ENCODE results near the gene PLCE1.

Gene PLCE1

DNA sequence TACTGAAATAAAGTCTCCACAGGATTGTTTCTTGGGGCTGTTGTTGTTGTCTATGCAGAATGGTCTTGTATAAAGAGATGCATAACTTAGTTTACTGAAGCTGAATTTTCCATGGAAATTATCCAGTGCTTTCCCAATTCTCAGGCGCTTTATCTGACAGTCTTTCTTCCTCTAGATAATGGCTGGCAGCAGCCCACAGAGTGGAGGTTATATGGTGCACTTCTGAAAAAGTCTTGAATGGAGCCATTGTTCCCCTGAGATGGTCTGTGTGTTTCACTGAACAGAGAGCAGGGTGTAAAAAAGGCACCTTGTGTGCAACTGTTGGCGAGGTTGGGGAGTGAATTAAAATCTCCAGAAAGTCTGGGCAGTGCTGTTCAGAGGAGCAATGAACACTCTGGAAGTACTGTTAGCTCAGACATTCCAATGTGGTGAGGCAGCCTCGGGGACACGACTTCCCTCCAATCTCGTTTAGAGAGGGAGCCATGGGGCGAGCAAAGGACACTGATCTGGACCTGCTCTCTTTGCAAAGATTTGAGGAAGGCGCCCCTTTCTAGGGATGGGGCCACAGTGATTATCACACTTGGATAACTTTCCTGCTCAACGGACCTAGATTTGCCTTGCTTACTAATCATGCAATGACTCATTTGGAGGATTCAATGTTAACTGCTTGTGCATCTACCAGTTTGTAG is 2.0 kb upstream of the PLCE1 start:
- in situ Hi-C loops (cut with MboI; ENCODE audit: low pct_unique_long_range_greater_than_20kb, low sequenced_read_pairs), result no loop called here
- DNase-seq, result no peak

DNA sequence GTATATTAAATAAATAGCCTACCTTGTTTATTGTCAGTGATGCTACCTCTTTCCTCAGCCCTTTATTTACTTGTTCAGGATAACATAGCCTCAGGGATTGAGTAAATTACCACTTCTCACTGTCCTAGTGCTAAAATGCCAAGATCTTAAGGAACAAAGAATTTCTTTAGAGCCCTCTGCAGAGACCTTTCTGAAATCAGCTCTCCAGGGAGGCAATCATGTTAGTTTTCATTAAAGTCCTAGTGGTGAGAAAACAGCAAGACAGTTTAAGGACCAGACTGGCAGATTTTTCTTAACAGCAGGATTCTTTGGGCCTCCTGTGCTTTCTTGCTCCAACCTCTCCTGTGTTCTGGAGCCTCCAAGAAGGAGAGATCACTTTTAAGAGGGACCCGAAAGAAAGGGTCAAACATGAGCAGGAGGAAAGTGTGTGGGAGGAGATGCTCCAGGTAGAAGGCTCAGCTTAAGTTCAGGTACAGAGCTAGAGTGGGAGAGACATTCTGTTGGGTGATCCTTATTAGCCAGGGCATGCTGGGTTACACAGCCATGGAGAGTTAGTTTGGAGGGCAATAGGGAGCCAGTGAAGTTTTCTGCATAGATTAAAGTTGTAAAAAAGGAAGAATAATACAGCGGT is 1.2 kb upstream of the PLCE1 start:
- no peak for DNase-seq
- in situ Hi-C loops (cut with MboI; ENCODE audit: low pct_unique_long_range_greater_than_20kb, low sequenced_read_pairs), result no loop called here

DNA sequence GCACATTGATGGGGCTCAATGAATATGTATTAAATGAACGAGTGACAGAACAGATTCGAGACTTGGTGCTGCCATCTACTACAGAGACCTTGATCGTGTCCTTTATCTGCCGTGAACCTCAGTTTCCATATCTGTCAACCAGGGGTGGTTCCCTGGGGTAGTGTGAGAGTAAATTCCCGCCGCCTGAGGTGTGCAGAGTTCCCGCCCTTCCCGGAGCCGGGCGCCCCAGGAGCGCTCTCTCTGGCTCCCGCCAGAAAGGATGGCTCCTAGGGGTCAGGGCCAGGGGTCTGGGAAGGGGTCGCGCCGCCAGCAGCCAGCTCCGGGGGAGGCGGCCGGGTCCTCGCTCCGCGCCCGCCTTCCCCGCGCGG is 333 bp upstream of the PLCE1 start:
- in situ Hi-C loops (cut with MboI; ENCODE audit: low pct_unique_long_range_greater_than_20kb, low sequenced_read_pairs), result no loop called here
- DNase-seq, result no peak

DNA sequence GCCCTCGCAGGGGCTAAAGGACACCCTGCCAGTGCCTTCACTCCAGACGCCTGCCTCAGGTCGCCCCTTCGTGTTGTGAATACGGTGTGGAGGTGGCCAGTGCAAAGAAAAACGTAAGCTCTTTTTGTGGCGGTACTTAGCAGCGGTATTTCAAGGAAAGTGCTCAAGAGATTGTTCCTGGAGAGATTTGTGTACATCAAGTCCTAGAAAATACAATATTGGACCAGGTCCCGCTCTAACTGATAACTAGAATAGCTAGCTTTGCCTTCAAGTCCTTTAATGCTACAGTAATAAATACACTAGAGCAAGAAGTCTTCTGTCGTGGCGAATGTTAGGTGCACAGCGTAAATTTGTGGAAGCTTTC is 689 bp downstream of the PLCE1 start:
- DNase-seq, result no peak
- in situ Hi-C loops (cut with MboI; ENCODE audit: low pct_unique_long_range_greater_than_20kb, low sequenced_read_pairs), result no loop called here

DNA sequence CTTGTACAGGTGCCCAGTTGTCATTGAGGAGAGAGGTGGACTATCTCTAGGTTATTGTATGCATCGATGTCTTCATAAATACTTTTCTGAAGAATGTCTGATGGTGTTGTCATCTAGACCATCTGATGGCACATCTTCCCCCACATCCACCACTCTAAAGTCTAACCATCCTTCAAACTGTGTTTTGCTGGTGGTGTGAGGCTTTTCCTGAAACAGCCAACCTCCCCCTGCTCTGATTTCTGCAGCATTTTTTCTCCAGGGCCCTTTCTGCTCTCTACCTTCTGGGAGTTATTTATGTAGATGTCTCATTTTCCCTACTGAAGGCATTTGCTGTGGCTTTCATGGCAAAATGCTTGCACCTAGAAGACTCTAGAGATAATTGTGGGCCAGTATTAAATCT is 1.5 kb downstream of the PLCE1 start:
- in situ Hi-C loops (cut with MboI; ENCODE audit: low pct_unique_long_range_greater_than_20kb, low sequenced_read_pairs), result no loop called here
- no peak for DNase-seq

DNA sequence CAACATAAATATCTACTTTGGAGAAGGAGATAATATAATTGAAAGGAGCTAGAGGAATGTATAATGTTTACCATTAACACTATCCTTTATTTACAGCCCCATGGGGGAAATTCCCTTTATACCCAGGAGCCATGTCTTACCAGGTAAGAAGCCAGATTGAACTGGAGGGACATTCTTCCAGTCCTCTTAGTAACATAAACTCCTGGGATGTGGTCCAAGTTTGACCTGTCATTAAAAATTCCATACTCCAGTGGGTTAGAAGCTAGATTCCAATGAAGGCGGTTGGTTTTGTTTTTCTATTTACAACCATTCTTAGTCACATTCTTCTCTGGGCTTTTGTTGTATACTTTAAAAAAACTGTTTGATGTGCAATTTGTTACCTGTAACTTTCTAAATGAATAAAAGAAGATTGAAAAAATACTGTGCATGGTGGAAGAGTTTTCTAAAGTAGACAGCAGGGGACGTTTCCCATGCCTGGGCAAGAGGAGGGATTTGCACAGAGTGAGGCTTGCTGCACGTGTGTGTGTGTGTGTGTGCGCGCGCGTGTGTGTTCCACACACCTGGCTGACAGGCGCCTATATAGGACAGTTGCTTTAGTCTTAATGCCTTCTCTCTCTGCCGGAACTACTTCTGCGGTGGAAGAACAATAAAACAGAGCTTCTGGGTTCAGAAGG is 2.0 kb downstream of the PLCE1 start:
- no peak for DNase-seq
- in situ Hi-C loops (cut with MboI; ENCODE audit: low pct_unique_long_range_greater_than_20kb, low sequenced_read_pairs), result no loop called here

DNA sequence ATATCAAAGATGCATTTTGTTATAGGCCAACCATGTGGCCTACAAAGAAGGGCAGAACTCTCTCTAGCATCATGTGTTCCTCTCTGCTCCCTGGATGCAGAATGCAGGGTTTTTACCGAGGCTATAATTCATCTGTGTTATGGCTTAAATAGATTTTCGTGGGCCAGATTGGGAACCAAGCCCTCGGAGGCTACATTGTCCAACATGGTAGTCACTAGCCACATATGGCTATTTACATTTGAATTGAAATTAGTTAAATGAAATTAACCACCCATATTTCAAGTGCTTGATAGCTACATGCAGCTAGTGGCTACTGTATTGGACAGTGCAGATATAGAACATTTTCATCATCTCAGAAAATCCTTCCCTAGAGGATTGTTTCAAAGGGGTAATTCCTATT is 2.8 kb downstream of the PLCE1 start:
- DNase-seq, result no peak
- in situ Hi-C loops (cut with MboI; ENCODE audit: low pct_unique_long_range_greater_than_20kb, low sequenced_read_pairs), result no loop called here

DNA sequence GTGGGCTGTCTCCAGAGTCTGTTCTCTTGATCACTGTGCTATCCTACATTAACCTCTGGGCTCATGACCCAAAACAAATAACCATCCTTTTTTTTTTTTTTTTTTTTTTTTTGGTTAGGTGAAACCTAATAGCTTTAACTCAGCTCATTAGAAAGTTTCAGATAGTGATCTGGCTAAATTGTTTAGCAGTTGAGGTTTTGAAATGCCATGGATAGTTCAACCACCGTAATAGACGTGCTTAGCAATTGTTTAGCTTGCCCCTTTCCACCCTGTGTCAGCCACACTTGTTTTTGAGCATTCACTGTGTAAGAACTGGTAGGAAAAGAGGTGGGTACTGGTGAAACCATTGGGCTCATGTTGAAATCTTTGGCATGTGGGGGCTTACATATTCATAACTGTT is 3.8 kb downstream of the PLCE1 start:
- DNase-seq, result no peak
- in situ Hi-C loops (cut with MboI; ENCODE audit: low pct_unique_long_range_greater_than_20kb, low sequenced_read_pairs), result no loop called here

DNA sequence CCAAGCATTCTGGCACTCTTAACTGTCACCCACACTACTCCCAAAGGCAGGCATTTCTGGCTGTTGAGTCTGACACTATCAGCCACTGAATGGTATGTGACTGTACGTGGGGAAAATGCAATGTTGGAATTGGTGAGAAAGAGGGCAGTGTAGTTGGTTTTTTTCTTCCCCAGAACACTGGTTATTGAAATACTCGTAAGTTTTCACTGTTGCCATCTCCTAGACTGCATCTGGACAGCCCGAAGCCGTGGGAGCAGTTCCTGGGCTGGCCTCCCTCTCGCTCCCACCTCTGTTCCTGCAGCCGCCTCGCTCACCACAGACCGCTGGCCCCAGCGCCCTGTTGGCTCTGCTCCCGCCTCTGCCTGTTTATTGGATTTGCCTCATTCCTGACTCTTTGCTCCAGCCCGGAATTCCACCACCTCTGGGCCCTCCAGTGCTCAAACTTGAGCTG is 5.7 kb downstream of the PLCE1 start:
- in situ Hi-C loops (cut with MboI; ENCODE audit: low pct_unique_long_range_greater_than_20kb, low sequenced_read_pairs), result no loop called here
- no peak for DNase-seq

DNA sequence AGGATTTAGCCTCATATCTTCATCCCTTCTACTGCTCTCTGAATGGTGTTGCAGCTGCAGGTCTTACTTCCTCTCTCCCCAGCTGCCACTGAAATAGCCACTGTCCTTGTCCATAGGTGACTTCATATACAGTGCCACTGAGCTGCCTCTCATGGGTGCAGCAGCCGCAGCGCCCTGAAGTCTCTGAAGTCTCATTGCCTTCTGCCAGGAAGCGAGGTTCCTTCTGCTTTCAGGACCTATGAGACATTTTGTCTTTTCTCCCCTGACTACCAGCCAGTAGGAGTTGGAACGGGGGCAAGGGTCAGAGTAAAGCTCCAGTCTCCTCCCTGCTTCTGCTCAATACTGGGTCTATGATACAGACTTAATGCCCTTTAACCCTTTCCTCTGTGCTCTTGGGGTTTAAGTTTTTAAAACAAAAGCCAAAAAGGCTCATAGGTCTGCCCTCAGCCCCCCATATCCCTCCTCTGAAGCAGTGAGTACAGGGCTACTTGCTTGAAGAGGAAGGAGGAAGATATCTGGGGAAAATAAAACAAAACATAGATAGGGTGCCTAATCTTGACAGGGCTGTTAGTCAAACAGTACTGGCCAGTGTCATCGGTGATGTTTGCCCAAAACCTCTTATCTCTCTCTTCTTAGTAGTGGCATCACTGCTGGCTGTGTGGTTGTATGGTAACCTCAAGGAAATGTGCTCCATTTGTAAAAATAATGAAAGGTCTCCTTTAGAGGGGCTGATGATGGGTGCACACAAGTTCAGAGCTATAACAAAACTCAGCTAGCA is 7.1 kb downstream of the PLCE1 start:
- in situ Hi-C loops (cut with MboI; ENCODE audit: low pct_unique_long_range_greater_than_20kb, low sequenced_read_pairs), result no loop called here
- DNase-seq, result no peak

DNA sequence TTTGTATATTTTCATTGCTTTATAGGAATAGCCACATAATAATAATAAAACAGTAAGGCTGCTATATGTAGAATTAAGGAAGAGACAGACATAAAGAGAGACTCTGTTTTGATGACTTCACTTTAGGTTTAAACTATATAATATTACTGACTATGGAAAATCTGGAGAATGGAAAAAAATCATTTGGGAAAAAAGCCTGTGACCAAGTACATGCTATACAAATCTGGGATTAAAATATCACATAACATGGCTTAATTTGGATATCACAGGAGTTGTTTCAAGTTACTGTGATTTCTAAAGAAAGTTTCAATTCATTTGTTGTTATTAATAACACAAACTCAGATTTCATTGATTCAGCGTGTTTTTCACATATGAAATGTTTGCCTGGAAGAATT is 7.7 kb downstream of the PLCE1 start:
- in situ Hi-C loops (cut with MboI; ENCODE audit: low pct_unique_long_range_greater_than_20kb, low sequenced_read_pairs), result no loop called here
- no peak for DNase-seq

DNA sequence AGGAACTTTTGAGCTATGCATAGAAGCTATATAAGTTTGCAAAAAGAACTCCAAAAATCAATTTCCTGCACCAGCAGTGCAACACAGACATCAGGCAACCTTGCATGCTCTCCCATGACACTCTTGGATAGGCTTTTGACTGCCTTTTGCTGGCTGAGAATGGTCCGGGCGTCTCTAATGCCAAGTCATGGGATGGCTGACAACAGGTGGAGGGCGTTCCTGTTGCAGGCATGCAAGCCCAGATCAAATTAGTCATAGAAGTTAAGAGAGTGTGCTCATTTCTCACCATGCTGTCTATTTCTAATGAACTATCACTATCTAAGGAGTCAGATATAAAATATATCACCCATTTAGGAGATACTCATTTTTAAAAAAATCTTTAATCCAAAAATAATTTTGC is 8.4 kb downstream of the PLCE1 start:
- DNase-seq, result no peak
- in situ Hi-C loops (cut with MboI; ENCODE audit: low pct_unique_long_range_greater_than_20kb, low sequenced_read_pairs), result no loop called here

DNA sequence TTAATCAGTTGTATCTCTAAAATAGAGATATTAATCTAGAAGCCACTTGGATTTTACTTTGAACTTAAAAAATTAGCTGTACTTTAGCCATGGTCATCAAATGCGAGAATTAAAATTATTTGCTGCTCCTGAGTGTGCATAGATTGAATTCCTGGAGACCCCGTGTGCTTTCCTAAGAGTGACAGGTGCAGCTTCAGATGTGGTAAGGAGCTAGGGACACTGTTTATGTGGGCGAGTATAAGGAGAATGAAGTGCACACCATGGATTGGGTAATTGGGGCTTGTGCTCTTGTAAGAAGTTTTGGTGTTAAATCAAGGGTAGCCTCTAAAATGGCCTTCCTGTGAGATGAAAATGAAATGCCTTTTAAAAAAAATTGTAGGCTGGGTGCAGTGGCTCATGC is 9.8 kb downstream of the PLCE1 start:
- DNase-seq, result no peak
- in situ Hi-C loops (cut with MboI; ENCODE audit: low pct_unique_long_range_greater_than_20kb, low sequenced_read_pairs), result no loop called here

DNA sequence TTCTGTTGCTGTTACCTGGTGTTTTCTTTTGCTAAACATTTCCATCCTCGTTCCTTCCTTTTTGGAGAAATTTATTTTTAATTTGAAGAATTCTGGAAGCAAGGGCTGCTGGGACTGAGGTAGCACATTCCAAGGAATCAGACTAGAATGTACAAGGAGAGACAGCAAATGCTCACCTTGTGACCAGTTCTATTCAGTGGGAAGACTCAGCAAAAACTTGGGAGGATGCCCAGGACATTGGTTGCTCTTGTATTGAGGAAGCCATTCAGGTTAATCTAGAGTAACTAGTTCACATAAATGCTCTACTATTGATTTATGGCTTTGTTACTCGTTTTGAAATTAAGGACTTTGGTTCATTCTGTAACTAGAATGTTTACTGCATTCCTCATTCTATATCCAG is 11.3 kb downstream of the PLCE1 start:
- in situ Hi-C loops (cut with MboI; ENCODE audit: low pct_unique_long_range_greater_than_20kb, low sequenced_read_pairs), result no loop called here
- no peak for DNase-seq

DNA sequence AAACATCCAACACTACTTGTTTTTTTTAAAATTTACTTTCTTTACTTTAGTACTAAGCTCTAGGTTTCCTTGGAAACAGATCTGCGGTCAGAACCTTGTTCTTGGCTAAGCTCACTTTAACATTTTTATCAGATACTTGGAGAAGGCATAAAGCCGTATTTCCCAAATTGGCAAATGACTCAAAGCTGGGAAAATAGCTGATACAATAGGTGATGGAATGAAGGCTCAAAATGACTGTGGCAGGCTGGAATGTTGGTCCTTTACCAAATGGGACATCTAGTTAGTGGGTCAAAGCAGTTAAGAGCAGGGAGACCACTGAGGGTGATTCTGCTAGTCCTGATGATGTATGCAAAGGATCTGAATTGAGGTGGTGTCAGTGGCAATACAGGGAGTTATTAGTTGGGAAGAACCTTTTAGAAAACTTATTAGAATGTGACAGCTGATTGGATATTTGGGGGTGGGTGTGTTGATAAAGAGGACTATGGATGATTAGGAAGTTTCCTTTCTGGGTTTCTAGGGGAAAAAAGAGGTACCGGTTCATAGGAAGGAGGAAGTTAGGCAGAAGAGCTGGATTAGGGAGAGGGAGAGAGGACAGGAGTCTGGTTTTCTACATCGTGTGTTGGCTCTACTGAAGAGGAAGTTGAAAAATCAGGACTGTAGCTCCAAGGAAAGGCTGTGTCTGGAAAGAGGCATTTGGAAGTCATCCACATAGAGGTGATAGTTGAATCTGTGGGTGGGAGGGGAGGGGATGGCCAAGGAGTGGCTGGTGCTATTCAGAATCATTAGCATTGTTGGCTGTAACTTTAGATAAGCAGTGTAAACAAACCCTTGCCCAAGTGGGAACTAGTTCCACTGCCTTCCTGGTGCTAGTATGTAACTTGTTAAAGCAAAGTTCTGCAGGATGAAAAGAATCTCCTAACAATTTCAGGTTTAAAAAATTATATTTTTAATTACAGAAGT is 13.1 kb downstream of the PLCE1 start:
- in situ Hi-C loops (cut with MboI; ENCODE audit: low pct_unique_long_range_greater_than_20kb, low sequenced_read_pairs), result no loop called here

DNA sequence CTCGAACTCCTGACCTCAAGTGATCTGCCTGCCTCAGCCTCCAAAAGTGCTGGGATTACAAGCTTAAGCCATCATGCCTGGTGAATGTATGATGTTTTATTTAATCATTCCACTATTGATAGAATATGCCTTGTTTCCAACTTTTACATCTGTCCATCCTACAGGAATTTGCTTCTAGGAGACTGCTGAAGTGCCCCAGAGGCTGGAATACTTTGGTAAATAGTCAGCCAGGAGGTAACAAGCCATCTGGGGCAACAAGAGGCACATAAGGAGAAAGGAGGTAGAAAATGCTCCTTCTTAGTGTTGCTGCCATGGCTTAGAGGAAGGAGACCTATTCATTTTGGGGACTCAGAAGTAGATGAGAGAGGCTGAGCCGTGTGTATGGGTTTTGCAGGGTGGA is 14.8 kb downstream of the PLCE1 start:
- in situ Hi-C loops (cut with MboI; ENCODE audit: low pct_unique_long_range_greater_than_20kb, low sequenced_read_pairs), result no loop called here
- DNase-seq, result no peak

More for the DNA sequence above, 13.1 kb downstream of the PLCE1 start:
- no peak for DNase-seq

DNA sequence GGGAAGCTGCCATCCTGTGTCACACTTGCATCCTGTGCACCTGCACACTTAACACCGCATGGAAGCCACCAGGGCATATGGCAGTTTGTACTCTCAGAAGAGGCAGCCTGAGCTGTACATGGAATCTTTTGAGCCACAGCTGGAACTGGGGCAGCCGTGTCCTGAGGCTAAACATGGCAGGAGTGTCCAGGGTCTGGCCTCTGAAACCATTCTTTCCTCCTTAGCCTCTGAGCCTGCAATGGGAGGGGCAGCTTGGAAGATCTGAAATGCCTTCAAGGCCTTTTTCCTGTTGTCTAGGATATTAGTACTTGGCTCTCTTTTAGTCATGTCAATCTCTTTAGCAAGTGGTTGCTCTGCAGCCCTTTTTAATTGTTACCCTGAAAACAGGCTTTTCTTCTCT is 16.4 kb downstream of the PLCE1 start:
- DNase-seq, result no peak
- in situ Hi-C loops (cut with MboI; ENCODE audit: low pct_unique_long_range_greater_than_20kb, low sequenced_read_pairs), result no loop called here

DNA sequence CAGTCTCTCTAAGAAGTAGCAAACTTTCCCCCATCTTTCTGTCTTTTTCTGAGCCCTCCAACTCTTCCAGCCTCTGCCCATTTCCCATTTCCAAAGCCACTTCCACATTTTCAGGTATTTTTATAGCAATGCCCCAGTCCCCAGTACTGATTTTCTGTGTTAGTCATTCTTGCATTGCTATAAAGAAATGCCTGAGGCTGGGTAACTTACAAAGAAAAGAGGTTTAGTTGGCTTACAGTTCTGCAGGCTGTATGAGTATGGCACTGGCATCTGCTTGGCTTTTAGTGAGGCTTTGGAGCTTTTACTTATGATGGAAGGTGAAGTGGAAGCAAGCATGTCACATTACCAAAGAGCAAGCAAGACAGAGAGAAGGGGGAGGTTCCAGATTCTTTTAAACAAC is 17.2 kb downstream of the PLCE1 start:
- no peak for DNase-seq
- in situ Hi-C loops (cut with MboI; ENCODE audit: low pct_unique_long_range_greater_than_20kb, low sequenced_read_pairs), result no loop called here

DNA sequence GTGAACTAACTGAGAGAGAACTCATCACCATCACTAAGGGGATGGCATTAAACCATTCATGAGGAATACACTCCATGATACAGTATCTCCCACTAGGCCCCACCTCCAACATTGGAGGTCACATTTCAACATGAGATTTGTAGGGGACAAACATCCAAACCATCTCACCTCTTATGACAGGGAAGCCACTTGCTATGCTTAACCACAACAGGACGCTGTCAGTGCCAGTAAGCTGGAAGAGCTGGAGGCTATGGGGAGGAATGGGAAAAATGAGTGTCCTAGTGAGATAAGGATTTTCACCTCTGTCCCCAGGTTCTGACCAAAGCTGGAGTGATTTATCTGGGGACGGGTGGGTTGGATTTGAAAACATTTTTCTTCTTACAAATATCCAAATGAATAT is 17.6 kb downstream of the PLCE1 start:
- in situ Hi-C loops (cut with MboI; ENCODE audit: low pct_unique_long_range_greater_than_20kb, low sequenced_read_pairs), result no loop called here
- DNase-seq, result no peak
